Erythroblast (primary cell): ENCODE measurements around the gene TIMMDC1.

Experiments
- GATA1 ChIP-seq: IDR thresholded peaks from 2 replicates; pipeline ENCODE4 v1.6.1; 2011; ENCODE audit warnings: low read depth, mild to moderate bottlenecking, control low read depth, low read length, moderate library complexity
- POLR2A ChIP-seq: IDR thresholded peaks from 2 replicates; pipeline ENCODE4 v1.6.1; 2011; ENCODE audit warnings: mild to moderate bottlenecking, low read length

DNA sequence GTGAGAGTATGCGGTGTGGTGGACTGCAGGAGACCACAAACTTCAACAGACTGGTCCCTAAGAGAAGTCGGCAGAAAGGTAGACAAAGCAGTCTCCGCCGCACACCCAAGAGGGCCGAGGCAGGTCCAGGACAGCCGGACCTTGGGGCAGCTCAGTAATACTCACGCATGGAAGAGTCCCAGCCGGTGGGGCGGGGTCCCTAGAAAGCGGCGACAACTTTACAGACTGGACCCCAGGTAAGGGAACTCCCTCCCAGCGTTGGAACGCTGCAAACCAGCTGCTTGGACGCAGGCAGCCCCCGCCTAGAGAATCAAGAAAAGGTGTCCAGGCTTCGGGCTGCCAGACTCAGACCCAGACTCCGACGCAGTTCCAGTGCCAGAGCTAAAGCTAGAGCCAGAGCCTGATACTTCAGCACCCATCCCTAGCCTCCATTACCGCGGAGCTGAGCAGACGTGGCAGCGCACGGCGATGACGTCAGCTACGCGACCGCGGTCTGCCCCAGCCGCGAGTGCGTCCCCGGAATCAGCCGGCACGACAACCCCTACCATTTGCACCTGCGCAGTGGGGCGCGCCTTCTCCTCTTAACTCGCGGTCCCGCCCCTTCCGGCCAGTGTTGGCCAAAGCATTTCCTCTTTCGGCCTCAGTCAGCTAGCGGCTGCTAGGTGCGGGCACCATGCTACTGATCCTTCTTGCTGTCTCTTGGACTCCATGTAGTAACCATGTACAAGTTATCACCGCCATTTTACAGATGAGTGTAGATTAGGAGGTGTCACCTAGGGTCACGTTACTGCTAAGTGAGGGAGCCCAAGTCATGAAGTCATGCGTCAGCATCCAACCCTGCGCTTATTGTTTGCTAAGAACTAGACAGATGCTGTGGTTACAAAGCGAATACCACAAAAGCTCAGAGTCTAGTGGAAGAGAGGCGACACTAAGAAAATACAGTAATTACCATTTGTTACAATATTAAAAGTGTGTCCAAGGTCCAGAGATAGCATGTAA is 34.9 kb upstream of the TIMMDC1 start, which contains the start of gene TMEM39A:
- TF ChIP-seq POLR2A: peak; percentile 100
- no peak for TF ChIP-seq GATA1
